ENCODE results near the gene MYL10.
"Not testable (repeated sequence)": the region's sequence is repeated elsewhere in the genome, so short reads cannot be mapped to it uniquely, and the experiment has no call there.

Gene MYL10

GRCh38 chr7:101617451-101618206 lies 11.5 kb downstream of the MYL10 start:
- DNase-seq: no peak

GRCh38 chr7:101615446-101615845 lies 13.7 kb downstream of the MYL10 start:
- DNase-seq: no peak

- DNase-seq: no peak
These were observed 14.2 kb downstream of the MYL10 start for GRCh38 chr7:101614939-101615302.

DNA sequence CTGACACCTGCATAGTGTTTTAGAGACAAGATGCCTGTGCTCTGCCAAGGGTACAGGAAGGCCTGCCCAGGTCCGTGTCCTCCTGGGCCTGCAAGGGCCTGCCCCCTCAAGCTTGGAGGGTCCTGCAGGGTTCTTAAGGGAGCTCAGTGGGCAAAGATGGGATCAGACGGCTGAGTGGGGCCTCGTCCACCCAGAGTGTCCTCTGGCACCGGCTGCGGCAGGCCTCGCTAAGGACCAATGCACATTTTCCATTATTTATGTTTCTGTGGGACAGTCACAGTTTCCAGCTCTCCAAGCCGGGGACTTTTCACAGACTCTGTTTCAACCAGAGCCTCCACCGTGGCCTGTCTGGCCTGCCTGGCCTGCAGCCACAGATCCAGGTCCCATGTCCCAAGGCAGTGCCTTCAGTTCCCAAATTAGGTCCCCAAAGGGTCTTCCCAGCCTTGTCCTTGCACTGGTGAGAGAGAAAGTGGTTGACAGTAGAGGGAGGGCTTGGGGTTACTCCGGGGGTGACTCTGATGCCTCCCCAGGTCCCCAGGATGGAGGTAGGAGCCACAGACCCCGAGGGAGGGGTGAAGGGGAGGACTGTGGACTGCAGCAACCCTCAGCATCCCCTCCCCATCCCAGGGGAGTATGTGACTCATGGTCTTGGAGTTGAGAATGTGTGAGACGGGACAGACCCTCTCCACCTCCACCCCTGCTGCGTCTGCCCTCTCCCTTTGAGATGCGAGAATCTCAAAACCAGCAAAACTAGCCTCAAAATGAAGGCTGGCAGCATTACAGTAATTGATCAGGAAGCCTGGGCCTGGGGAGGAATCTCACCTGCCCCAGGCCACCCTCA lies 14.8 kb downstream of the MYL10 start:
- no peak for DNase-seq

- no peak for DNase-seq
These were observed 16.1 kb downstream of the MYL10 start for GRCh38 chr7:101612885-101613515.

- no peak for DNase-seq
These were observed 20.1 kb downstream of the MYL10 start for GRCh38 chr7:101608772-101609713.

GRCh38 chr7:101606498-101606923 lies 22.6 kb downstream of the MYL10 start:
- DNase-seq: no peak

GRCh38 chr7:101605611-101606497 lies 23.2 kb downstream of the MYL10 start:
- no peak for DNase-seq

GRCh38 chr7:101604934-101605332 lies 24.2 kb downstream of the MYL10 start:
- not testable (repeated sequence) for DNase-seq

DNA sequence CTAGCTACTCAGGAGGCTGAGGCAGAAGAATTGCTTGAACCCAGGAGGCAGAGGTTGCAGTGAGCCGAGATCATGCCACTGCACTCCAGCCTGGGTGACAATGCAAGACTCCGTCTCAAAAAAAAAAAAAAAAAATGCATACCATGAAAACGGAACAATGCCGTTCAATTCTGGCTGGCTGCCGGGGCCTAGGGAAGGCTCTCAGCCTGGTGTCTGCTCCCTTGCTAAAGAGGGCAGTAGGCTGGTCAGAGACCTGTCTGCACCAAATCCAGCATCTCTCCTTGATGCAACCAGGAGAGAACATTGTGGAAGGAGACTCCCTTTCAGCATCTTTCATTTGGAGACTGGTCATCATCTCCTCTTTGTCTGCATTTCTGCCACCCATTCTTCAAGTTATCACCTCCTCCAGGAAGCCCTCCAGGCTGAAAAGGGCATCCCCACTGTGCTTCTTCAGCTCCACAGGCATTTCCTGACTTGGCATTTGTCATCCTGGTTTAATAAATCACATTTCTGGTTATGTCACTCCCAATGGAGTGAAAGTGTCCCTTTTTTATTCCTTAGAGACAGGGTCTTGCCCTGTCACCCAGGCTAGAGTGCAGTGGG lies 24.7 kb downstream of the MYL10 start:
- no peak for DNase-seq

DNA sequence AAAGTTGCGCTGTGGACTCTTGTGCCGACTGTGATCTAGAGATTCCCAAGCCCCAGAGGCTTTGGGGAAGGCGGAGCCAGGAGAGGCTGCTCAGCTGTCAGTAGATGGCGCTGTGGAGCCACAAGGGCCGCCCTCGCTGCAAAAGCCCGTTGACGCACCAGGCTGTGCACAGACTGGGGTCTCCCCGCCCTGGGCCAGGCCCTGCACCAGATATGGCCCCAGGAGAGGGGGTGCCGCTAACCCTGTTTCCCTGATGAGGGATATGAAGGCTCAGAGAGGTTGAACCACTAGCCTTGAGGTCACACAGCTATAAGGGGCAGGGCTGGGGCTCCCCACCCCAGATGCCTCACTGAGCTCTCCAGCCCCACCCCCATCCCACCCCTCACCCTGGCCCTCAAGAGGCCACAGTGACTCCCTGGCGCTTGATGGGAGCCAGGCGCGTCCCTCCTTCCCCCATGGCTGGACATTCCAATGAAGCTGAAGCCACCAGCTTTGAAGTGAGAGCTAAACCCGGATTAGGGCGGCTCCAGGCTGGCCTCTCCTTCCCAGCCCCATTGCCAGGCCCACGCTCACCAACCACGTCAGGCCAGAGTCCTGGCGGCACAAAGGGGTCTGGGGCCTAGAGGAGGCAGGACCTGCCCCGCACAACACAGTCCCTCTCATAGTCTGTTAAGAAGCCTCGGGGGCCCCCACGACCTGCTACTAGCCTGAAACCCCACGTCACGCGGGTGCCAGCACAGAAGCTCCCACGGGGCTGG lies 26.4 kb downstream of the MYL10 start:
- peak; percentile 58 for DNase-seq

- DNase-seq: no peak
These were observed 27.0 kb downstream of the MYL10 start for GRCh38 chr7:101602082-101602481.

- DNase-seq: no peak
These were observed 29.3 kb downstream of the MYL10 start for GRCh38 chr7:101599787-101600186.

DNA sequence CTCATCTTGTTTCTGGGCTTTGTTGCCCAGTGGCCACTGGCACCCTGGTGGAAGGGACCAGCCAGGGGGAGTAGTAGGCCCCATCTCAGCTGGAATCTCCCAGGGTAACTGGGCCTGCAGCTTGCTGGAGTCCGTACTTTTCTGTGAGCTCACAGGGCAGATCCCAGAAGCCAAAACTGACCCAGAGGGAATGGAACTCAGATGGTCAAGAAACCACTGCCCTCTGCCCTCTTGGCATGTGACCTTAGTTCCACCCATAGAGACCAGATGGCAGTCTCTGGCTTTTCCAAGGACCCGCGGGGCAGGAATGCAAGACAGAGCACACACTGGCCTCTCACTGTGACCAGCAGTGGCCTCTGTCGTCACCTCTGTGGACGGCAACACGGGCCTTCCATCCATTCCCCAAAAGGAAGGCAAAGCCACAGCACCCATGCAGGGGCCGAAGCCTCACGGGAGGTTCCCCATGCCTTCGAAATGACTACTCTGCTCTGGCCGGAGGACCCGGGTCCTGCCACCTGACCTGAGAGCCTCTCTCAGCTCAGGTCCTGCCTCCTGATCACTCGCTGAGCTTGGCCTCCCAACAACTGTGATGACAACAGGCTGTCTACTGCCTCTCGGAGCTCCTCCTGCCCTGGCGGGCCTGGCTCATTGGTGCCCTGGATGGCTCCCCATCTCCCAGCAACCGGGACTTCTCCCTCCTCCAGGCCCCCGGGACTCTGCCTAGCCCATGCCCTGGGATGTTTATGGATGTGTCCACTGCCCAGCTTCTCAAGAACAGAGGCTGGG lies 29.9 kb downstream of the MYL10 start:
- no peak for DNase-seq

- no peak for DNase-seq
These were observed 30.6 kb downstream of the MYL10 start for GRCh38 chr7:101598422-101598985.

GRCh38 chr7:101597941-101598340 lies 31.2 kb downstream of the MYL10 start:
- no peak for DNase-seq

GRCh38 chr7:101596898-101597297 lies 32.2 kb downstream of the MYL10 start:
- DNase-seq: no peak

DNA sequence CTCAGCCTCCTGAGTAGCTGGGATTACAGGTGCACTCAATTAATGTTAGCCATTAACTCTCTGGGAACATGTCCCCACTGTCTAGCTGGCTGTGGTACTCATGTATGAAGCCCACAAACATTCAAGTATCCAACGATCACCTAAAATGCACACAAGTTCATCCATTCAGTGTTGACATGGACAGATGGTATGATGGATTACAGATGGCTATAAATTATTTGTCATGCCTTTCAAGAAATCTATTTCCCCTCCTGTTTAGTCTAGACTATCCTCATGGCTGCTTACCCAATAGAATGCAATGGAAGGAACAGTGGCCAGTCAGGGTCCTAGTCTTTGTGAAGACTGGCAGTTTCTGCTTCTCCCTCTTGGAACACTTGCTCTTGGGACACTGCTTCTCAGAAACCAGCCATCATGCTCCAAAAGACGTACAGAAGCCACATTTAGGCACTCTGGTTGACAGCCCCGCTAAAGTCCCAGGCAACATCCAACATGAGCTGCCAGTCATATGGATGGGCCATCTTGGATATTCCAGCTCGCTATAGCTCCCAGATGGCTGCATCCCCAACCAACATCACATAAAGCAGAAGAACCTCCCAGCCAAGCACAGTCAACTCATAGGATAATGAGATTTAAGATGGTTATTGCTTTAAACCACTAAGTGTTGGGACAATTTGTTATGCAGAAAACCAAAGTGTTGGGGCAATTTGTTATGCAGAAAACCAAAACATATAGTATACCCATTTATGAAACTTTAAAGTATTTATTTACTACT lies 33.1 kb downstream of the MYL10 start:
- no peak for DNase-seq
